HG03378 (cell line): ENCODE results near the gene ROR2.

Experiments used
- ATAC-seq: cut with Tn5 transposase; IDR thresholded peaks from one replicate; pipeline ENCODE4 v1.9.1; 2021; ENCODE audit warnings: mild to moderate bottlenecking, moderate library complexity; ENCODE audit not compliant: unreplicated experiment

Gene ROR2

DNA sequence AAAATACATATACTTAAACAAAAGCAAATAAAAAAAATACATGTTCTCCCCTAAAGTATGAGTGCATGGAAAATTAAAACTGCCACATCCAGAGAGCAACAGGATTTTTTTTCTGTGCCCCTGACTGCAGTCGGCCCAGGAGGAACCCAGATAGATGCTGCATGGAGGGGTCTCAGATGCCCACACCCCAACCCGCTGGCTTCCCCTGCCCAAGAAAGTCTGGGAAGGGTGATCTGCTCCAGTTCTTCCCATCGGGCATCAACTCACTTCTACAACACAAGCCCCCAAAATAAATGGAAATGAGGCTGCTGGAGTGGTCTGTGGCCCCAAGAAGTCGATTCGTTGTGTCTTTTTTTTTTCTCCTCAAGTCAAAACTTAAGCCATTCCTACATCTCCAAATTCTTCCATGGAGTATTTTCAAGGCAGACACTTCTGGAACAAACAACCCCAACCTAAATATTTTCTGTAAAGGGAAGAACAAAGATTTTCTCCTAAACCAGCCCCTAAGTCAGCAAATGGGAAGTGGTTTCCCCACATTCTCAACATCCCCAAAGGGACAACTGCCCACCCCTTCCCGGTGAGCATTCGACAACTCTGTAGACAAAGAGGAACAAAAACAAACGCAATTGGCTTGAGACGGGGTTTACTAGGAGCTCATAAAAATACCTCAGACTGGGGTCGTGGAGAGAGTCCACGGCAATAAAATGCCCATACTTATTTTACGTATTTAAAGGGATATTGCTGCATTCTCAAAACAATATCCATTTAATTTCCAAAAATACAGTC lies 46.7 kb downstream of the ROR2 start:
- no peak for ATAC-seq

DNA sequence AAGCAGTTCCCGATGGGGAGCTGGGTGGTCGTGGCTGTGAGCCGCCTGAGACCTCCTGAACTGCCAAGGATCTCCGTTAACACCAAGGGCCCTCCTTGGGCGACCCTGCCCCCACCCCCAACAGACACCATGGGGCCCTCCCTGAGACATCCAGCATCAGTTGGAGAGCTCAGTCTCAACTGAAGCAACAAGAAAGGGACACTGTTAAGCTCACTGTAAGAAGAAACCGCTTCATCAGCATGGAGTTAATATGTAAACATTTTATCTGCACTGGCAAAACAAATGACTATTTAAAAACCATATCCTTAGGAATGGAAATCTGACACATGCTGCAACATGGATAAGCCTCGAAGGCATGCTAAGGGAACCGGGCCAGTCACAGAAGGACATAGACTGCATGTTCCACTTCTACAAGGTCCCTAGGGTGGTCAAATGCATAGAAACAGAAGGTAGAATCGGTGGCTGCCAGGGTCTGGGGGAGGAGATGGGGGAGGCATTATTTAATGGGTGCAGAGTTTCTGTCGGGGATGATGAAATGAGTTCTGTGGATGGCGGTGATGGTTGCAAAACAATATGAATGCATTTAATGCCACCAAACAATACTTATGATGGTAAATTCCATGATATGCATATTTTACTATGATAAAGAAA lies 47.4 kb downstream of the ROR2 start:
- no peak for ATAC-seq

DNA sequence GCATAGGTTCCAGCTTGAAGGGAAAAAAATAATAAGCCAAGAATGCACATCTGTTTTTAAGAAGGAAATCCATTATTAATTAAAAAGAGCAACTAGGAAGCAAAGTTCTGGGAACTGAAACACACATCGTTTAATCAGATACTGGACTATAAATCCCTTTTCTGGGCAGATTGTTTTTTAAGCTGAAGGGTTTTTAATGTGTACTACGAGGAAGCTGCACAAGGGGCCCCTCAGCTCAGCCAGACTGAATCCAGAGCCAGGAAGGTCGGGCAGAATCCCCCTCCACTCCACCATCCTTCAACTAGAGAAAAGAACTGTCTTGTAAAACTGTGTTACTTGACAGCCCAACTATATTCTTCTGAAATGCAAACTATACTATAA lies 49.2 kb downstream of the ROR2 start:
- ATAC-seq, result no peak

DNA sequence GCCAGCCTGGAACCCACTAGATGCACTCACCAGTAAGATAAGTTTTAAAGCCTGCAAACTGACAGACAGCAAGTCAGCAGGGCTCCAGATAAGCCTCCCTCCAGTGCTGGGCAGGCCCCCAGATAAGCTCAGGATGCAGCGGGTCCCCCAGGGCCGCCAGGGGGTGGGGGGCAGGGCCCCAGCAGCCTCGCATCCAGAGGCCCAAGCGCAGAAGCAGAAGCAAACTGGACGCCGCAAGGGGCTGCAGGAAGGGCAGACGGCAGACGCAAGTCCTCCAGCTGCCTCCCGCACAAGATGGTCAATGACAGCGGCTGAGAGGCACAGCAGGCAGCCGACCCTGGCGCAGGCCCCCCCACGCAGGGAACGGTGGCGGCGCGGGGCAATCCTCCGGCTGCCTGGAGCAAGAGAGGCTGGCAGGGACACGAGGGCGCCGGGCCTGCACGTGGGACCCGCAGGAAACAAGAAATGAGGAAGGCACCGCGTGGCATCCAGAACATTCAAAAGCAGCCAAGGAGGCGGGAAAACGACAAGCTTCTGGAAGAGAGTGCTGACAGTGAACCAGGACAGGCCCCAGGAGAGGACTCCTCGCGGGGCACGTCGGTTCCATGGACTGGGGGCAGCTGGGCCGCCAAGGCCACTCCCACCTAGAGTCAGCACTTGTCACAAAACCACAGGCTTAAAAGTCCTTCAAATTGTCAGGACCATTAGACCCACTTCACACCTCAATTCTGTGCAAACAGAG lies 49.8 kb downstream of the ROR2 start:
- no peak for ATAC-seq

DNA sequence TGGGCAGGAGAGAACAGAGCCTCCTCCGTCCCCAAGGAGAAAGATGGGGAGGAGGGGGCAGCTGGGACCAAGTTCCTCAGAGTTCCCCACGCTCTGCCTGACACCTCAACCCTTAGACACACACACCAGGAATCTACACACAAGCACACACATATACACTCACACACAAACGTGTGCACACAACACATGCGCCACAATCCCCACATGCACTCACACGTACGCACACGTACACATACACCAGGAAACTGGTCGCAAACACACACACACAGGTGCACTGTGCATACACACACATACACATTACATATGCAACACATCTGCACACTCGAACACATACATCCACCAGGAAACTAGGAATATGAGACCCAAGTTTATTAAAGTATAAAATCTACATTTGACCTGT lies 50.4 kb downstream of the ROR2 start:
- ATAC-seq, result no peak

DNA sequence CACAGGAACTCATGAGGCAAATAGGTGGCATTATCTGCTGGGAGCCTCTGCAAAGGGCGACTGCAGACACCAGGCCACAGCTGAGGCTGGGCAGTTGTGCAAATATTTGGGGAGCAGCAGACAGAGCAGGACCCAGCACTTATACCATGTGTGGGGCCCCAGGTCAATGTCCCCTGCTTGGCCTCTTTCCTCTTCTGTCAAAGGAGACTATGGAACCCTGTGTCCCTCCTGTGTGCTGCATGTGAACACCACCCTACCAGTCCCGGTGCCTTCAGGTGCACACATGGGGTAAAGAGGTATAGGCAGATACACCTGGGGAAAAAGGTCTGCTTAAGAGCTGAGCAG lies 50.8 kb downstream of the ROR2 start:
- ATAC-seq, result no peak

DNA sequence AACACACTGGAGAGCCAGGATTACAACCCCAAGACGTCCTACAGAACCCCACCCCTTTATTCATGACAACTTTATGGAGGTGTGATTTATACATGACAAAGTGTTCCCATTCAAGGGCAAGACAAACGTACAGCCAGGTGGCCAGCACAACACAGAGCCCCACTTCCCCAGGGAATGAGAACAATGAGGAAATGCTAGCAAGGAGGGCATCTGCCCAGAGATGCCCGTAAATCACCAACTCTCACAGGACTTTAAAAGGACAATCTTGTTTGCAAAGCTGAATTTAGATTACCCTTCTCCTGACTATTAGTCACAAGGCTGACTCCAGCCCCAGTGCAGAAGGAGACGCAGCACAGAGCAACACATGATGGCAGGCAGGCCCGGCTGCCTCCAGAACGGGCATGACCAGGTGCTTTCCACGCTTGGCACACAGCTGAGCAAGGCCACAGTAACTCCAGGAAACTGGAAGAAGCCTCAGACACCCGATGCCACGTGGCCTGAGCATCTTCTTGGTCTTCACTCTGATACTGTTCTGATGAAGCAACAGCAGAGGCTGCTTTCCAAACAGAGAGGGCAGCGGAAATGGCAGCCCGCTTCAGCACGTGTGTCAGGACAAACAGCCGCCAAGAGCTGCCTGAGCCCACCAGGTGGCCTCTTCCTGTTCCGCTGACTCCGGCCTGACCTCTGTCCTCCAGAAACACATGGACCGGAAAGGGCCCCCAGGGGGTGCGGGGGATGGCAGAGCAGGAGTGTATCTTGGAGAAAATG lies 51.4 kb downstream of the ROR2 start:
- ATAC-seq, result no peak

DNA sequence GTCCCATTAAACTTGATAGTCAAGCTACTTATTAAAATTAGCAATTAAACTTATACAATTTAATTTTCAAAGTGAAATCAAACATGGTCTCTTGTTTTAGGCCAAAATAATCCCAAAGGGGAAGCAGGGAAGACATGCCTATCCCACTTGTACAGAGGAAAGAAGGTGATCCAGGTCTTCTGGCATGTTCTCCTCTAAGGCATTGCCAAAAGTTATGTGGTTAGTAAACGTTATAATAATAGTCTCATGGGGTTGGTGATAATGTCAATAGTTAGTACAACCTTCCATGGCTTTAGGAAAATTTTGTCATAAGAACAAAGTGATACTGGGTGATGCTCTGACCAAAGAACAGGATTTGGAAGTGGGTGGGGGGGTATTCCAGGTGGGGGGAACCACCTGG lies 52.8 kb downstream of the ROR2 start:
- ATAC-seq, result no peak

DNA sequence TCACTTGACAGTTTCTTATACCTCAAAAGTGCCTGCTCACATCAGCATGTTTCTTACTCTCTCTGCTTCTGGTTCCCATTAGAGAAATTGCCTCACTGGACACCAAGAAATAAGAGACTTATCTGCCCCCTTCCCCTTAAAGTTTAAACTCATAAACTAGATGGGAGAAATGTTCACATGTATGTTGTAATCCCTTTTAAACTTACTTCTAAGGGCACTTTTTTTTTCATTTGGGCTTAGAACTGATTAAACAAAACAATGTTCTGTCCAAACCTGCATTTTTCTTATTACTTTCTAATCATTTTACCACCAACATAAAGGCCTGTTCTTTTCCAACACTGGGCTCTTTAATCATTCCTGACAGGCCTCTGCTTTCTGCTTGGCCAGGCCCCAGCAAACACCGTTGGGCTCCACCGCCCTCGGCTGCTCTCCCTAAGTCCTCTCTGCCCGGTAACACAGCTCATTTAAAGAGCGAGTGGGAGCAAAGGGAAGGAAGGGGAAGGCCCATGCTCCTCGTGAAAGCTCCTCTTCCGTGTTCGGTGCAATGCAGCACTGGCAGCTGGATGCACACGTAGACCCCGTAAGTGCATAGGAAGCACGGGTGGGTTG lies 53.4 kb downstream of the ROR2 start:
- no peak for ATAC-seq

DNA sequence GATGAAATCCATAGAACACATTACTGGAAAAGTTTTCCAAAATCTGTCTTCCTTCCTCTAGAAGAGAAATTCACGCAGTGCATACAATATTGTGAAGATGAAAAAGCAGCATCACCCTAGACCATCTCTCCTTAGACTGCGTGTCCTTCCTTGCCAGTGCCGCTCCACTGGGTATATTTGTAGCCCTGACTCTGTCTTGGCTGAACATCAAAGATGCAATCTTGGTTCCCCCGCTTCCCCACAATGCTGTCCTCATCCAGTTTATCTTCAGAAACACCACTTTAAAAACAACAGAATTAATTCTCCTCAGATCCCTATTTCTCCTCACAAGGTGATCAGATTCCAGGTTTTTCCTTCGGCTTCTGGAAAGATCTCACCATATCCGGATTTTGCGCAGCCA lies 53.9 kb downstream of the ROR2 start:
- no peak for ATAC-seq

DNA sequence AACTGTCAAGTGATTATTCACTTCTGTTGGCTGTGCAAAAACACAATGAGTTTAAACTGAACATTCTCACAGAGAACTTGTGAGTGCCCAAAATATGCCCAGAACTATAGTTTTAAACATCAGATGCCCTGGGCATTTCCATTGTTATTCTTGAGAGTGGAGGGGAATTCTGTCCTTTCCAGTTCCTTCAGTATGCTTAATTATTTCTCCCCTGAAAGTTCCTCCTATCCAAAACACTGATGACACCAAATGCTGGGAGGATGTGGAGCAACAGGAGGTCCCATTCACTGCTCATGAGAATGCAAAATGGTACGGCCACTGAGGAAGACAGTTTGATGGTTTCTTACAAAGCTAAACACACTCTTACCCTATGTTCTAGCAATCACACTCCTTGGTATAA lies 55.5 kb downstream of the ROR2 start:
- ATAC-seq, result no peak

DNA sequence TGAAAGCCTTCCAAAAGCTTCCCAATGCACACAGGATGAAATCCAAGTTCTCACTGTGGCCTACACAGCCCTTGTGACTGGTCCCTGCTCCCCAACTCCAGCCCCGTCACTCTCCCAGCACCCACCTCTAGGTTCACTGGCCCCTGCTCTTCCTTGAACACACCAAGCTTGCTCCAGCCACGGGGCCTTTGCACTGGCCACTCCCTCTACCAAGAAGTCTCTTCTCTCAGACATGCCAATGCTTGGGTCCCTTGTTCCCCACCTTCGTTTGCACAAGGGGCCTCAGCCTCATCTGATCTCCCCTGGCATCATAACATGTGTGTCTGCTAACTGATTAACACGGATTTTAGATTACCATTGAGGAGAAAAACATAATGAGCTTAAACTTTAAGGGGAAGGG lies 56.0 kb downstream of the ROR2 start:
- no peak for ATAC-seq

DNA sequence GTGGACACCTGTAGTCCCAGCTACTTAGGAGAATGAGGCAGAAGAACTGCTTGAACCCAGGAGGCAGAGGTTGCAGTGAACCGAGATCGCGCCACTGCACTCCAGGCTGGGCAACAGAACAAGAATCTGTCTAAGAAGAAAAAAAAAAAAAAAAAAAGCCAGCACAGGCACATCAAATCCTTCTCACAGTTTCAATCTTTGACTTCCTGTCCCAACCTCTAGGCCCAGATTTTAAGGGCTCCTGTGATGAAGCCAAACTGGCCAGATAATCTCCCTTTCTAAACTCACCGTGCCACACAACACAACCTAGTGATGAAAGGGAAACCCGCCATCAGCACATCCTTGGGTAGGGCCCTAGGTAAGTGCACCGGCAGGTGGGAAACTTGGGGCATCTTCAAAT lies 58.1 kb downstream of the ROR2 start:
- ATAC-seq, result no peak

DNA sequence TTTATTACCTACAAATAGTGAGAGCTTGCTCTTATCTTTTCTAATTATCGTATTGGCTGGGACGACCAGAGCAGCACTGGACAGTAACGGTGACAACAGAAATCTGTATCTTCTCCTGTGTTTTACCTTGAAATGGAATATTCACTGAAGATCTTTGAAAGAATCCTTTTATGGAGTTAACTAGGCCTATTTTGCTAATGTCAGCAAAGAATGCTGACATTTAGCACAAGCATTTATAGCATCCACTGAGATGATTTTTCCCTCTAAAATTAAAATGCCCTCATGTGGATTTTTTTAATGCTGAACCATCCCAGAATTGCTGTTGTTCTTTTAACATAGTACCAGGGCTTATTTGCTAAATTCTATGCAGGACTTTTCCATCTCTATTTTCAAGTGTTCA lies 59.4 kb downstream of the ROR2 start:
- no peak for ATAC-seq

DNA sequence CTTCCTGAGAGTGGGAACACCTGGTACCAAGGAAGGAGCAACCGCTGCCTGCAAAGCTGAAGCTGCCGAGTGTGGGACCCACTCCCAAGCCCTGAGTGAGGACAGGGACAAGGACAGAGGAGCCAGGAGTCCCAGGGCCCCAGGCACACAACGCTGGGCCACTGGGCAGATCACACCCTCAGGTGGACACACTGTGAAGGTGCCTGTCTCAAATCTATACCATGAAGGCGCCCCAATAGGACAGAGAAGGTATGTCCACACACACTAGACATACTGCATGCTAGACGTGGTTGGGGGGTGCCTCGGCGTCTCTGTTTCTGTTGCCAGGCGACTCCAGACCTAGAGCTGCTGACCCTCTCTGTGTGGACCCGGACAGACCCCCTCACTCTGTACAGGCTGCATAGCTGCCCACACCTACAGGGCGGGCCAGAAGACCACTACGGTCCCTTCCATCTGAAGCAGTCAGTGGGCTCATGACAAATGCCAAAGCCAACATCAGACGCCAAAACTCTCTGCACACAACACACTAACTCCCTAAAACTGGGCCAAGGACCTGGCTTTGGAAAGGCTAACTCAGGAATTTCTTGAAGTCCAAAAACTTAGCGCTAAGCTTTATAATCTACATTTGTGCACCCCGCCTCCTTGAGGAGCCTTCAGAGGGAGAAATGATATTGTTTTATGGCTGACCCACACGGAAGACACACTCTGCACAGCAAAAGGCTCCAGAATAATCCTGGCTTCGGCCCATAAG lies 60.7 kb downstream of the ROR2 start:
- ATAC-seq, result no peak

DNA sequence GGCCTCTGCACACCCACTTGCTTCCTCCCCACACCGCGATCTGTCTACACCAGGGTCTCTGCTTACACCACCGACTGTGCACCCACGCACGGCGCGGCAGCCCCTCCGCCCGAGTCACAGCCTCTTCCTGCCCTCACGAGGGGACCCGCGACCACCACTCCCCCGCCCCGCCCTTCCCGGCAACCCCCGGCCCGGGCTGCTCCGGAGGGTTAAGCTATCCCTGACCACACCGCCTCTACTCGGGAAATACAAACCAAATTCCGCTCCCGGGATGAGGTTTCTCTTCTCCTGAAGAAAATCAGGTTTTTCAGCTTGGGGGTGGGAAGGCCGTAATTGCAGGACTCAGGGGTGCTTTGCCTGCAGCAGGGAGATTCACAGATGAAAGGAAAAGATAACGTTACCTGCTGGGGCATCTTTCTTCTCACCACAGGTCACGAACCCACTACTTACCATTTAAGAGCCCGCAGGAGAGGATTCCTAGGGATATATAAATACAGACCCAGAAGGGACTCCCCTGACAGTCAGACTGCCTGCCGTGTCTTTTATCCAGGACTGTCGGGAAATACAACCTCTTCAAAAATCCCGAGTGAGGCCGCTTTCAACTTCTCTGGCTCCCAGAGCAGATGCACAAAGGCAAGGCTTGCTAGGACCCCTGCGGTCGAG lies 63.5 kb downstream of the ROR2 start:
- no peak for ATAC-seq

DNA sequence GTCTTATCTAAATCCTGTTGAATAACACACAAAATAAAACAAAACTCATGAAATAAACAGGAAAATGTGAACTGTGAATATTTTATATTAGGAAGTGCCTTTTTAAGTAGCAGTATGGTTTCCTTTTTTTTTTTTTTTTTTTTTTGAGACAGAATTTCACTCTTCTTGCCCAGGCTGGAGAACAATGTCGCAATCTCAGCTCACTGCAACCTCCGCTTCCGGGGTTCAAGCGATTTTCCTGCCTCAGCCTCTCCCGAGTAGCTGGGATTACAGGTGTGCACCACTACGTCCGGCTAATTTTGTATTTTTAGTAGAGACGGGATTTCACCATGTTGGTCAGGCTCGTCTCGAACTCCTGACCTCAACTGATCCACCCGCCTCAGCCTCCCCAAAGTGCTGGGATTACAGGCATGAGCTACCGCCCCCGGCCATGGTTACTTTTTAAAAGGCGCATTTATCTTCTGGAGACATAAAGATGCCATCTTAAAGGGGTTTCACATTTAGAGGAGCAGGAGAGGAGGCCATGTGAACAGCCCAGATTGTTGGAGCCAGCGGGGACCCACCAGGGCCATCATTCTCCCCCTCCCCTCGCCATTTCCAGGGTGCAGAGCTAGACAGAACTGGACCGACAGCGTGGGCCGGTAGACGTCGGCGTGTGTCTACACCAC lies 64.1 kb downstream of the ROR2 start:
- no peak for ATAC-seq

DNA sequence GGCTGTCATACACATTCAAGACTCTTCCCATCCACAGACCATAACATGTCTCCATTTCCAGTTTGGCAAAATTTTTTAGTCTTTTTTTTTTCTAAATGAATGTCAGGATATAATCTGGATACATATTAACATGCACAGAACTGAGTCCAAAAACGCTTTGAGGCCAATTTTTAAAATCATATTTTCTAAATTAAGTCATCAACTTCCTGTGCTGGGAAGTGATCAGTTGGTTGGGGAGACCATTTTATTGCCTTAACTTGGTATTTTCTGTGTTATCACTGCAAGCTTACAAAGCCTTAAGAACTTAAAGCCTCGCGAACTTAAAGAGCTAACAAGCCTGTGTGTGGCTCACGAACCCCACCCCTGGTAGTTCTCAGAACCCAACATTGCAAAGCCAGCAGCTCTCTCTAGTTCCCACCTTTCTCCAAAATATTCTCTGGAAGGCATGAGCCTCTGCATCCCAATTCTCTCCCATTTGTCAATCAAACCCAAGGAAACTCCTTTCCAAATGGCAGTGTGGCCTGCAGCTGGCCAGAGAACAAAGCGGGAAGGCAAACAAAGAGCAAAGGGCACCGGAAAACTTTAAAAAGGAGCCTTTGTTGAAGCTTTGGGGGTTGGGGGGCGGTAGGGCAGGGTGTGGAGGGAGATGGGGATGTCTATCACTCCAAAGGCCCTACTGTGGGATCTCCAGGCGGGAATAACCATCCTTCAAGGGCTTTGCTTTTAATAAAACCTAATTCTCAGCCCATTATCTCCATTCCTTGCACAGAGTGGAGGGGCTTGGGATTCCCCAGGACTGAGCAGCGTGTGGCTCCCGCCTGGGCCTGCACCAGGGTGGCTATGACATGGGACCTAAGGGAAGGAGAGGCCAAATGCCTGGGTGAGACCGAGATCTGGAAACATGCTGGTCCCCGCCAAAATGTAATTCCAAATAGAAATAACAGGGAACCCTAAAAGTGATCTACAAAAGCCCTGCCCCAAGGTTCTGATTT lies 65.0 kb downstream of the ROR2 start:
- no peak for ATAC-seq
